K562 (cell line): ENCODE measurements around the gene OPCML. TPM values are rescaled to one million over a fixed set of nuclear protein-coding genes. Genes with fewer than 3 reads are reported as not detected.

Experiments used
- ATAC-seq: fragments of 200-7000 bp; cut with Tn5 transposase; 3 replicates; pipeline ENCODE4 v1.9.1; 2020; ENCODE audit warnings: moderate library complexity
- BruUV-seq: library from RNA; stranded (reverse); fragments of 400-500 nt; replicated peaks from 2 replicates; lab custom pipeline; 2021; lab: Mats Ljungman, UMichigan
- CTCF ChIA-PET: fragments of 300-600 bp; formaldehyde crosslinking; extraction: SDS; loops from one replicate; lab custom pipeline; 2021; ENCODE audit warnings: low intra/inter-chr PET ratio; lab: Yijun Ruan, JAX
- POLR2A ChIA-PET: fragments of 300-600, 350-650 bp; sonication (Branson Sonifier 250); formaldehyde crosslinking; extraction: SDS; loops from one replicate; lab custom pipeline; 2021; ENCODE audit warnings: antibody characterized with exemption, inconsistent platforms; lab: Yijun Ruan, JAX
- DNase-seq, 4 experiments: peaks; one replicate each; pipeline versions ENCODE4 v3.0.0 to v3.0.0-alpha.2; 2011 to 2018; ENCODE audit warnings: low spot score in 3 of 4, mixed read lengths in 3 of 4; ENCODE audit errors: extremely low read depth in 1 of 4
- FAIRE-seq: peaks from 2 replicates; lab custom pipeline; 2011; peaks lifted over from hg19 to GRCh38; lab: Jason Lieb, UNC
- H2AFZ ChIP-seq: 2 replicates; pipeline ENCODE4 v1.6.0; 2011; ENCODE audit warnings: low read depth, low read length, control low read depth, inconsistent platforms
- H3K27ac ChIP-seq: fragments of 200-600 bp; 3 replicates; pipeline ENCODE4 v1.8.0; 2011; ENCODE audit warnings: low read depth, mild to moderate bottlenecking, control low read depth, inconsistent platforms, low read length, moderate library complexity, mixed read lengths; ENCODE audit errors: extremely low read depth
- H3K27me3 ChIP-seq, 2 experiments: fragments of 300-600 bp in 1 of 2; 2 replicates in 1 of 2; 3 replicates in 1 of 2; pipeline versions ENCODE4 v1.6.0 to v1.8.0; 2011; ENCODE audit warnings: inconsistent platforms in 2 of 2, low read length in 2 of 2, mild to moderate bottlenecking in 1 of 2, mixed read lengths in 1 of 2, moderate library complexity in 1 of 2; ENCODE audit not compliant: control insufficient read depth in 2 of 2, insufficient read depth in 2 of 2
- H3K36me3 ChIP-seq: fragments of 300-600 bp; 3 replicates; pipeline ENCODE4 v1.8.0; 2011; ENCODE audit warnings: mild to moderate bottlenecking, low read length, inconsistent platforms; ENCODE audit not compliant: control insufficient read depth, insufficient read depth
- H3K4me1 ChIP-seq, 2 experiments: fragments of 200-600 bp in 1 of 2; replicated peaks in 1 of 2; 2 replicates in 1 of 2; 3 replicates in 1 of 2; pipeline versions ENCODE4 v1.5.1 to v1.8.0; 2011; ENCODE audit warnings: inconsistent platforms in 2 of 2, low read length in 2 of 2, mild to moderate bottlenecking in 1 of 2, mixed read lengths in 1 of 2, moderate library complexity in 1 of 2; ENCODE audit not compliant: control insufficient read depth in 2 of 2, insufficient read depth in 2 of 2
- H3K4me2 ChIP-seq: 2 replicates; pipeline ENCODE4 v1.6.1; 2011; ENCODE audit warnings: low read length, control low read depth, inconsistent platforms, mixed read lengths; ENCODE audit not compliant: insufficient read depth
- H3K4me3 ChIP-seq: fragments of 200-600 bp; sonication (generic), shearing (Covaris generic); 2 replicates; pipeline ENCODE4 v1.5.1; 2016; ENCODE audit warnings: control low read depth, inconsistent platforms
- H3K79me2 ChIP-seq: fragments of 200-600 bp; 3 replicates; pipeline ENCODE4 v1.8.0; 2011; ENCODE audit warnings: low read length, inconsistent platforms; ENCODE audit not compliant: control insufficient read depth, insufficient read depth
- H3K9ac ChIP-seq, 2 experiments: 2 replicates each; pipeline versions ENCODE4 v1.6.0 to v1.6.1; 2011; ENCODE audit warnings: low read depth in 2 of 2, low read length in 2 of 2, control low read depth in 1 of 2, inconsistent platforms in 1 of 2, mild to moderate bottlenecking in 1 of 2, mixed read lengths in 1 of 2; ENCODE audit not compliant: insufficient read depth in 1 of 2
- H3K9me1 ChIP-seq: one replicate; pipeline ENCODE4 v1.6.0; 2011; ENCODE audit warnings: inconsistent platforms, mild to moderate bottlenecking, low read length, moderate library complexity; ENCODE audit not compliant: control insufficient read depth, insufficient read depth
- H3K9me3 ChIP-seq: replicated peaks from 2 replicates; pipeline ENCODE4 v1.5.1; 2011; ENCODE audit warnings: low read depth, low read length, inconsistent platforms; ENCODE audit not compliant: control insufficient read depth, insufficient read depth
- H4K20me1 ChIP-seq: replicated peaks from 2 replicates; pipeline ENCODE4 v1.6.1; 2011; ENCODE audit warnings: low read length, inconsistent platforms, mixed read lengths; ENCODE audit not compliant: control insufficient read depth, insufficient read depth
- BRF1 ChIP-seq: IDR thresholded peaks from 3 replicates; pipeline ENCODE4 v1.6.1; 2011; ENCODE audit warnings: borderline replicate concordance, mild to moderate bottlenecking; ENCODE audit not compliant: insufficient read length; ENCODE audit errors: extremely low read depth
- BRF2 ChIP-seq: IDR thresholded peaks from 3 replicates; pipeline ENCODE4 v1.6.1; 2011; ENCODE audit warnings: borderline replicate concordance, mild to moderate bottlenecking; ENCODE audit not compliant: insufficient read length, insufficient read depth
- CBX1 ChIP-seq: sonication (generic); IDR thresholded peaks from 2 replicates; pipeline ENCODE4 v1.6.1; 2016; ENCODE audit warnings: antibody characterized with exemption, low read depth, mild to moderate bottlenecking
- ELF4 ChIP-seq: fragments of 450-650 bp; formaldehyde crosslinking; IDR thresholded peaks from 2 replicates; pipeline ENCODE4 v1.4.0; 2022; ENCODE audit warnings: missing genetic modification characterization
- GATAD2B ChIP-seq: fragments of 450-650 bp; IDR thresholded peaks from 2 replicates; pipeline ENCODE4 v1.6.1; 2017; ENCODE audit warnings: mild to moderate bottlenecking, borderline replicate concordance
- IRF1 ChIP-seq: sonication (generic); formaldehyde crosslinking; IDR thresholded peaks from 2 replicates; pipeline ENCODE4 v1.8.0; 2022; ENCODE audit warnings: missing genetic modification reagents, mild to moderate bottlenecking, borderline replicate concordance
- KDM4B ChIP-seq, 2 experiments: fragments of 450-650 bp in 1 of 2; sonication (generic) in 1 of 2; IDR thresholded peaks; 2 replicates each; pipeline ENCODE4 v1.6.1; 2016 to 2017; ENCODE audit warnings: borderline replicate concordance in 2 of 2, antibody characterized with exemption in 1 of 2, low read depth in 1 of 2, mild to moderate bottlenecking in 1 of 2
- LCOR ChIP-seq: sonication (generic); formaldehyde crosslinking; IDR thresholded peaks from 2 replicates; pipeline ENCODE4 v1.8.0; 2022; ENCODE audit warnings: mild to moderate bottlenecking, missing genetic modification reagents
- MCM7 ChIP-seq, 2 experiments: fragments of 450-650 bp; IDR thresholded peaks; 2 replicates each; pipeline ENCODE4 v1.6.1; 2016 to 2018
- POLR3G ChIP-seq: IDR thresholded peaks from 2 replicates; pipeline ENCODE4 v1.6.1; 2011; ENCODE audit not compliant: insufficient read length, insufficient replicate concordance; ENCODE audit errors: extremely low read depth
- XRCC3 ChIP-seq: fragments of 450-650 bp; IDR thresholded peaks from 2 replicates; pipeline ENCODE4 v1.6.1; 2017; ENCODE audit warnings: mild to moderate bottlenecking, moderate library complexity
- ZEB2 ChIP-seq: fragments of 450-650 bp; IDR thresholded peaks from 2 replicates; pipeline ENCODE4 v1.6.1; 2016
- ZNF280B ChIP-seq: fragments of 250-450 bp; sonication (Bioruptor Pico); IDR thresholded peaks from 2 replicates; pipeline ENCODE4 v1.5.1; 2021; ENCODE audit warnings: mild to moderate bottlenecking
- ZNF395 ChIP-seq: fragments of 200-800 bp; sonication (Bioruptor generic); IDR thresholded peaks from 2 replicates; pipeline ENCODE4 v1.6.1; 2017; ENCODE audit warnings: missing genetic modification characterization, missing compliant biosample characterization
- ZNF57 ChIP-seq: fragments of 450-650 bp; formaldehyde crosslinking; IDR thresholded peaks from 2 replicates; pipeline ENCODE4 v1.4.0; 2020; ENCODE audit warnings: mild to moderate bottlenecking, moderate library complexity
- ZNF764 ChIP-seq: fragments of 250-450 bp; sonication (Bioruptor Pico); IDR thresholded peaks from 2 replicates; pipeline ENCODE4 v1.4.0; 2020; ENCODE audit warnings: low read depth, mild to moderate bottlenecking, moderate library complexity
- WGBS: fragments of 100-300 bp; shearing (Covaris generic); methylation state at CpG from one replicate; pipeline ENCODE4 v1.1.6; 2016; ENCODE audit warnings: low coverage, mixed read lengths; ENCODE audit not compliant: insufficient coverage; ENCODE audit errors: missing lambda C conversion rate; 5-methylcytosine and 5-hydroxymethylcytosine counted together
- in situ Hi-C: fragments of 300-500 bp; cut with MboI; formaldehyde crosslinking; loops from 4 replicates; pipeline ENCODE4 v1.15.0; 2018; ENCODE audit warnings: inconsistent platforms, mixed read lengths
- intact Hi-C: fragments of 100-400 bp; cut with micrococcal nuclease; formaldehyde crosslinking; loops from 2 replicates; pipeline ENCODE4 v1.14.2; 2022
- polyA plus RNA-seq, 8 experiments: library from polyadenylated mRNA; depleted of rRNA in 4 of 8; stranded (reverse) in 5 of 8; unstranded in 3 of 8; fragments of >200 nt; fragmentation: Nextera tagmentation in 2 of 8; fragmentation: Illumina TruSeq in 1 of 8; extraction: Ambion mirVana in 2 of 8; extraction: Trizol in 1 of 8; gene quantifications; 2 replicates each; pipeline versions ENCODE4 v1.2.1 to v1.2.3, GENCODE V29; 2011 to 2014; ENCODE audit warnings: inconsistent platforms in 1 of 8, missing spikeins in 1 of 8
- total RNA-seq, 7 experiments: library from RNA; depleted of rRNA in 6 of 7; stranded (reverse); fragments of >200 nt in 6 of 7; fragmentation: Illumina TruSeq in 2 of 7; extraction: Trizol in 2 of 7; gene quantifications; 2 replicates each; pipeline versions ENCODE4 v1.2.1 to v1.2.3, GENCODE V29; 2011 to 2021; ENCODE audit warnings: low replicate concordance in 1 of 7

The OPCML gene
- total and polyA plus RNA-seq, 9 of the 15 experiments (the other 6 are each of a cell fraction or from before 2014, with no cell fraction given) = not detected

GRCh38 chr11:133214646-133215045 is 317.7 kb downstream of the OPCML start:
- intact Hi-C loops (no loop called here), in situ Hi-C loops (no loop called here)
- Histone ChIP-seq H3K4me2 (no peak overlapping the region), H2AFZ (no peak overlapping the region), H3K27me3 (no peaks in the 10 kb centered on the region), H3K9ac (no peak overlapping the region), H3K27ac (no peak overlapping the region), H3K4me3 (no peak overlapping the region), H3K9me1 (no peaks in the 10 kb centered on the region)
- 2% methylated on average over 4 of the region's 4 CpGs for WGBS
- FAIRE-seq (no peak), ATAC-seq (no peak)
- CTCF ChIA-PET = no interaction called here
- TF ChIP-seq ZNF57 (CRISPR knock-in tag) = no peak
- no peak for TF ChIP-seq ZEB2
- no peak for TF ChIP-seq ZNF764 (CRISPR knock-in tag)
- no peak for TF ChIP-seq LCOR (CRISPR knock-in tag)
- no peak for TF ChIP-seq KDM4B (IDR thresholded peaks at IDR 0.05; ENCODE audit: borderline replicate concordance in 2 of 2, low read depth in 1 of 2)
- TF ChIP-seq BRF2 = no peak
- no peak for TF ChIP-seq ZNF395 (CRISPR knock-in tag)
- no peak for TF ChIP-seq CBX1
- no peak for TF ChIP-seq XRCC3
- TF ChIP-seq GATAD2B = no peak
- TF ChIP-seq POLR3G = no peak
- TF ChIP-seq MCM7 (IDR thresholded peaks at IDR 0.05) = no peak
- no peak for TF ChIP-seq BRF1
- TF ChIP-seq IRF1 = no peak
- no peak for TF ChIP-seq ELF4
- no peak for TF ChIP-seq ZNF280B (CRISPR knock-in tag)
- TF ChIP-seq, all 486 proteins: peak for 0
- no peaks in the 10 kb centered on the region for H3K79me2 ChIP-seq
- DNase-seq = no peak
- H3K4me1 ChIP-seq = no peaks in the 10 kb centered on the region
- no peaks in the 10 kb centered on the region for H4K20me1 ChIP-seq
- no peaks in the 10 kb centered on the region for H3K9me3 ChIP-seq
- H3K36me3 ChIP-seq = no peaks in the 10 kb centered on the region
- POLR2A ChIA-PET = no interaction called here
- BruUV-seq = no TSS peak
